Activated B cell treated with CpG ODN at 0.5 μM for 24 hours (primary cell): ENCODE results near the gene KCNJ2. TPM values are rescaled to one million over a fixed set of nuclear protein-coding genes. Genes with fewer than 3 reads are reported as not detected.

Experiments
- ATAC-seq: fragments of 200-7000 bp; cut with Tn5 transposase; one replicate; pipeline ENCODE4 v1.10.0; 2021; ENCODE audit warnings: low read depth, mild to moderate bottlenecking, moderate library complexity
- CTCF ChIA-PET: fragments of 350-600 bp; sonication (Branson Sonifier 250); formaldehyde crosslinking; loops from one replicate; lab custom pipeline; 2021; ENCODE audit warnings: antibody characterized with exemption; lab: Charles Lee
- POLR2A ChIA-PET: fragments of 350-600 bp; sonication (Branson Sonifier 250); formaldehyde crosslinking; loops from one replicate; lab custom pipeline; 2021; ENCODE audit warnings: antibody characterized with exemption; lab: Charles Lee
- DNase-seq: peaks from one replicate; pipeline ENCODE4 v3.0.0; 2022
- H3K27ac Mint-ChIP-seq: one replicate; pipeline ENCODE4 v1.8.0; 2020; ENCODE audit warnings: mixed read lengths
- H3K27me3 Mint-ChIP-seq: one replicate; pipeline ENCODE4 v1.8.0; 2021; ENCODE audit warnings: mixed read lengths
- H3K36me3 Mint-ChIP-seq: one replicate; pipeline ENCODE4 v1.8.0; 2021; ENCODE audit warnings: low read depth, mixed read lengths
- H3K4me1 Mint-ChIP-seq: one replicate; pipeline ENCODE4 v1.8.0; 2021; ENCODE audit warnings: mixed read lengths
- H3K4me3 Mint-ChIP-seq: one replicate; pipeline ENCODE4 v1.8.0; 2020; ENCODE audit warnings: mild to moderate bottlenecking, mixed read lengths
- H3K9me3 Mint-ChIP-seq: one replicate; pipeline ENCODE4 v1.8.0; 2020; ENCODE audit warnings: mixed read lengths
- intact Hi-C: fragments of 100-400 bp; cut with micrococcal nuclease; formaldehyde crosslinking; loops from one replicate; pipeline ENCODE4 v1.15.1; 2024
- total RNA-seq: library from RNA; stranded (reverse); gene quantifications from 2 replicates; pipeline ENCODE4 v1.2.3, GENCODE V29; 2022
- TF ChIP-seq, protein P1 (sequence below): fragments of 200-600 bp; IDR thresholded peaks from one replicate; pipeline ENCODE4 v1.8.0; 2022; ENCODE audit warnings: antibody characterized with exemption, mild to moderate bottlenecking

Gene KCNJ2
- total RNA-seq, 1 donor from 2014 or later = 0.04 TPM

- TF ChIP-seq, protein P1, sequence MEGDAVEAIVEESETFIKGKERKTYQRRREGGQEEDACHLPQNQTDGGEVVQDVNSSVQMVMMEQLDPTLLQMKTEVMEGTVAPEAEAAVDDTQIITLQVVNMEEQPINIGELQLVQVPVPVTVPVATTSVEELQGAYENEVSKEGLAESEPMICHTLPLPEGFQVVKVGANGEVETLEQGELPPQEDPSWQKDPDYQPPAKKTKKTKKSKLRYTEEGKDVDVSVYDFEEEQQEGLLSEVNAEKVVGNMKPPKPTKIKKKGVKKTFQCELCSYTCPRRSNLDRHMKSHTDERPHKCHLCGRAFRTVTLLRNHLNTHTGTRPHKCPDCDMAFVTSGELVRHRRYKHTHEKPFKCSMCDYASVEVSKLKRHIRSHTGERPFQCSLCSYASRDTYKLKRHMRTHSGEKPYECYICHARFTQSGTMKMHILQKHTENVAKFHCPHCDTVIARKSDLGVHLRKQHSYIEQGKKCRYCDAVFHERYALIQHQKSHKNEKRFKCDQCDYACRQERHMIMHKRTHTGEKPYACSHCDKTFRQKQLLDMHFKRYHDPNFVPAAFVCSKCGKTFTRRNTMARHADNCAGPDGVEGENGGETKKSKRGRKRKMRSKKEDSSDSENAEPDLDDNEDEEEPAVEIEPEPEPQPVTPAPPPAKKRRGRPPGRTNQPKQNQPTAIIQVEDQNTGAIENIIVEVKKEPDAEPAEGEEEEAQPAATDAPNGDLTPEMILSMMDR = no peak
- ATAC-seq = no peak
- Mint-ChIP-seq H3K27ac (no peak overlapping the region), H3K27me3 (peaks cover 6% of the 10 kb centered on the region), H3K36me3 (no peaks in the 10 kb centered on the region), H3K4me3 (no peak overlapping the region), H3K4me1 (no peaks in the 10 kb centered on the region), H3K9me3 (no peaks in the 10 kb centered on the region)
- no peak for DNase-seq
- intact Hi-C loops = no loop called here
- POLR2A ChIA-PET = no interaction called here
- CTCF ChIA-PET = no interaction called here
Observed at GRCh38 chr17:70190959-70191805, 21.9 kb downstream of the KCNJ2 start.

GRCh38 chr17:70195091-70195490, 25.8 kb downstream of the KCNJ2 start:
- no peaks in the 10 kb centered on the region for H3K4me1 Mint-ChIP-seq
- no peaks in the 10 kb centered on the region for H3K27me3 Mint-ChIP-seq
- no peak for DNase-seq
- no peak for ATAC-seq
- TF ChIP-seq, protein P1 = no peak
- H3K4me3 Mint-ChIP-seq = no peak overlapping the region
- intact Hi-C loops = no loop called here
- no peaks in the 10 kb centered on the region for H3K9me3 Mint-ChIP-seq
- CTCF ChIA-PET = no interaction called here
- POLR2A ChIA-PET = no interaction called here
- no peaks in the 10 kb centered on the region for H3K36me3 Mint-ChIP-seq
- H3K27ac Mint-ChIP-seq = no peak overlapping the region

DNA sequence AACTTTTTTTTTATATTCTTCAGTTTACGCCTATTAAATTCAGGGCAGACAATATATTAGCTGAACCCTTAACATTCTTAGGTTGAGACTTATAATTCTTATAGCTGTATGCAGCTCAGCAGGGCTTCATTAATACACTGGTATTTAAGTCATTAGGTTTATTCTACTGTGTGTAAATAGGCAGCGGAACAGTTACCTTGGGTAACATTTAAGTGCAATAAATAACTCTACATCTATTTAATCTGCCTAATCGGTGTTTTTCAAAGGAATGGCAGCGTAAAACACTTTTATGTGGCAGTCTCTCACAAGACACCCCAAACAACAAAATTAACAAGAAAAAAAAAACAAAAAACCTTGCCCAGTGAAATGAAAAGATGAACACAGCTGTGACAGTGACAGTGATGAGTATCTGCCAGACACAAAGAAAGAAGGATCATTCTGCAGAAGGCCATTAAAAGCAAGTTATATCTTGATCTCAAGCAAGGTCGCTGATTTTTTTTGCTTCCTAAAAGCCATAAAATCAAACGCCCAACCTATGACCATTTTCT, 32.6 kb downstream of the KCNJ2 start:
- no peak overlapping the region for H3K4me3 Mint-ChIP-seq
- ChIA-PET POLR2A (no interaction called here), CTCF (no interaction called here)
- H3K4me1 Mint-ChIP-seq = no peaks in the 10 kb centered on the region
- intact Hi-C loops = no loop called here
- H3K9me3 Mint-ChIP-seq = no peaks in the 10 kb centered on the region
- no peaks in the 10 kb centered on the region for H3K36me3 Mint-ChIP-seq
- TF ChIP-seq, protein P1 = no peak
- ATAC-seq = no peak
- no peak overlapping the region for H3K27ac Mint-ChIP-seq
- no peak for DNase-seq
- no peaks in the 10 kb centered on the region for H3K27me3 Mint-ChIP-seq

DNA sequence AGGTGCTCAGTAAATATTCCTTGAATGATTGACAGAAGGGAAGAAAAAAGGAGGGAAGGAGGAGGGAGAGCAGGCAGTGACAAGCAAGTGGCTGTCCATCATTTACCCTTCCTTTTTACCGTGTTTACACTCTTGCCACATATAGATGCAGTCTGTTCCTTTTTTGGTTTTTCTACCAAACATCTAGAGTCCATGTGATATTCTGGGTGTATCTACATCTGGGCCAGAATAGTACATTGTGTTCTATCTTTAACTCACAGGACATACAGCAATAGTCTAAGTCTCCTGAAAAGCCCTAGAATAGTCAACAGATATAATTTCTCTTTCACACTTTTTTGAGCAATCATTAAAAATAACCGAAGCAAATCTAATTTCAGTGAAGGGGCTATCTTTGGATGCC, 33.5 kb downstream of the KCNJ2 start:
- intact Hi-C loops = no loop called here
- H3K36me3 Mint-ChIP-seq = no peaks in the 10 kb centered on the region
- POLR2A ChIA-PET = no interaction called here
- no peaks in the 10 kb centered on the region for H3K27me3 Mint-ChIP-seq
- H3K4me1 Mint-ChIP-seq = no peaks in the 10 kb centered on the region
- DNase-seq = no peak
- CTCF ChIA-PET = no interaction called here
- H3K9me3 Mint-ChIP-seq = no peaks in the 10 kb centered on the region
- TF ChIP-seq, protein P1 = no peak
- no peak overlapping the region for H3K27ac Mint-ChIP-seq
- H3K4me3 Mint-ChIP-seq = no peak overlapping the region
- ATAC-seq = no peak

DNA sequence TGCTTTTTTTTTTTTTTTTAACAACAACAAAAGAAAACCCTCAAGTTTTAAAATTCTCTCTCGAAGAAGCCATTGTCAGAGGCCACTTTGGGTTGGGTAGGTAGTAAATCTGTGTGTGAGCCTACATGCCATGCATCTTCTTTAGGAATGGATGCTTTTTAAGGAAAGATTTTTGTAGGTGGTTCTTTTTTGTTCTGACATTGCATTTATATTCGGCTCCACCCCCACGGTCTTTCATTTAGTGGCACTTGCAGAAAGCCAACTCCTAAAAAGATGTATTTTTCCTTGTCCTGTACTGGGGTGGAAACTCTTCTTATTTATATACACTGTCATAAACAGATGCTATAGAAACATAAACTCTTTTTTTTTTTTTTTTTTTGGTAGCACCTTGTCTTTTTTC, 35.1 kb downstream of the KCNJ2 start:
- CTCF ChIA-PET = no interaction called here
- no peaks in the 10 kb centered on the region for H3K4me1 Mint-ChIP-seq
- no peak for DNase-seq
- intact Hi-C loops = no loop called here
- no peaks in the 10 kb centered on the region for H3K27me3 Mint-ChIP-seq
- POLR2A ChIA-PET = no interaction called here
- H3K36me3 Mint-ChIP-seq = no peaks in the 10 kb centered on the region
- no peaks in the 10 kb centered on the region for H3K9me3 Mint-ChIP-seq
- H3K4me3 Mint-ChIP-seq = no peak overlapping the region
- no peak overlapping the region for H3K27ac Mint-ChIP-seq
- TF ChIP-seq, protein P1 = no peak
- ATAC-seq = no peak
